Colonic mucosa (tissue), 4 donors: ENCODE results near the gene TEAD2. TPM values are rescaled to one million over a fixed set of nuclear protein-coding genes. Genes with fewer than 3 reads are reported as not detected.

Experiments used
- DNase-seq: peaks from one replicate; pipeline ENCODE4 v3.0.0-alpha.2; 2020
- H3K27ac ChIP-seq: fragments of 200-600 bp; one replicate; pipeline ENCODE4 v1.8.0; 2021
- H3K27me3 ChIP-seq: fragments of 200-600 bp; one replicate; pipeline ENCODE4 v1.8.0; 2021
- H3K36me3 ChIP-seq: fragments of 200-600 bp; one replicate; pipeline ENCODE4 v1.8.0; 2021
- H3K4me1 ChIP-seq: fragments of 200-600 bp; one replicate; pipeline ENCODE4 v1.8.0; 2021; ENCODE audit warnings: mild to moderate bottlenecking
- H3K4me3 ChIP-seq: fragments of 200-600 bp; one replicate; pipeline ENCODE4 v1.8.0; 2021
- H3K9ac ChIP-seq, 2 donors: one replicate each; pipeline ENCODE4 v1.7.0; 2013; ENCODE audit warnings: control low read depth in 2 of 2, low read depth in 2 of 2, low read length in 2 of 2
- H3K9me3 ChIP-seq: fragments of 200-600 bp; one replicate; pipeline ENCODE4 v1.8.0; 2021
- CTCF ChIP-seq: fragments of 200-600 bp; IDR thresholded peaks from one replicate; pipeline ENCODE4 v1.8.0; 2022; ENCODE audit warnings: antibody characterized with exemption, mild to moderate bottlenecking
- intact Hi-C: fragments of 100-400 bp; cut with DNase I; formaldehyde crosslinking; loops from one replicate; pipeline ENCODE4 v1.14.1; 2022
- total RNA-seq, 2 donors: library from RNA; stranded (reverse); fragmentation: NEBNext Ultra II Directional in 1 of 2; extraction: Animal tissue kit (Norgen Biotek cat#: 25700) in 1 of 2; gene quantifications; one replicate each; pipeline ENCODE4 v1.2.1, GENCODE V29; 2021
- donor health status: healthy.
- donor health status: DM: no; HTN: no; CAD: no.
- donor health status: DM: no; HTN: no; CAD: no.

Gene TEAD2
- total RNA-seq, 2 donors from 2014 or later: 17.0 to 17.7 TPM

GRCh38 chr19:49398001-49398615, 35.9 kb upstream of the TEAD2 start:
- no peak for TF ChIP-seq CTCF
- no peaks in the 10 kb centered on the region for H3K27me3 ChIP-seq
- H3K4me1 ChIP-seq: no peaks in the 10 kb centered on the region
- intact Hi-C loops: no loop called here
- no peak for DNase-seq
- H3K27ac ChIP-seq: no peak overlapping the region
- no peak overlapping the region for H3K4me3 ChIP-seq
- no peaks in the 10 kb centered on the region for H3K9me3 ChIP-seq
- no peaks in the 10 kb centered on the region for H3K36me3 ChIP-seq
- H3K9ac ChIP-seq: no peak overlapping the region

GRCh38 chr19:49396738-49397505, 34.7 kb upstream of the TEAD2 start:
- Histone ChIP-seq H3K4me1 (no peaks in the 10 kb centered on the region), H3K27me3 (no peaks in the 10 kb centered on the region), H3K4me3 (no peak overlapping the region), H3K9ac (no peak overlapping the region), H3K36me3 (no peaks in the 10 kb centered on the region), H3K9me3 (no peaks in the 10 kb centered on the region), H3K27ac (no peak overlapping the region)
- intact Hi-C loops: no loop called here
- DNase-seq: no peak
- no peak for TF ChIP-seq CTCF

GRCh38 chr19:49395581-49396407, 33.6 kb upstream of the TEAD2 start:
- H3K4me1 ChIP-seq: no peaks in the 10 kb centered on the region
- no peak overlapping the region for H3K9ac ChIP-seq
- intact Hi-C loops: no loop called here
- no peak for DNase-seq
- H3K4me3 ChIP-seq: no peak overlapping the region
- H3K9me3 ChIP-seq: no peaks in the 10 kb centered on the region
- no peak overlapping the region for H3K27ac ChIP-seq
- H3K36me3 ChIP-seq: no peaks in the 10 kb centered on the region
- no peaks in the 10 kb centered on the region for H3K27me3 ChIP-seq
- no peak for TF ChIP-seq CTCF

- TF ChIP-seq CTCF: no peak
- H3K27ac ChIP-seq: no peak overlapping the region
- H3K9ac ChIP-seq: no peak overlapping the region
- no peak overlapping the region for H3K4me3 ChIP-seq
- intact Hi-C loops: loop anchor here (2.0 kb wide), 1 partner anchor 49 kb away; no protein-coding TSS in a partner anchor
- no peaks in the 10 kb centered on the region for H3K36me3 ChIP-seq
- DNase-seq: no peak
- no peaks in the 10 kb centered on the region for H3K9me3 ChIP-seq
- H3K4me1 ChIP-seq: no peaks in the 10 kb centered on the region
- no peaks in the 10 kb centered on the region for H3K27me3 ChIP-seq
Measured at GRCh38 chr19:49393881-49394280, 31.7 kb upstream of the TEAD2 start.

- DNase-seq: peak; percentile 81
- Histone ChIP-seq H3K4me3 (no peak overlapping the region), H3K9ac (peak overlapping the region in 1 of 2 donors; percentile 56), H3K36me3 (no peaks in the 10 kb centered on the region), H3K27me3 (no peaks in the 10 kb centered on the region), H3K4me1 (no peaks in the 10 kb centered on the region), H3K27ac (no peak overlapping the region), H3K9me3 (no peaks in the 10 kb centered on the region)
- intact Hi-C loops: loop anchor here (2.0 kb wide), 1 partner anchor 51 kb away; no protein-coding TSS in a partner anchor
- peak; percentile 56 for TF ChIP-seq CTCF
Measured at GRCh38 chr19:49391581-49392399, 29.6 kb upstream of the TEAD2 start.
